Gastrocnemius medialis (tissue), 4 donors: Measurements from ENCODE around the gene KIDINS220. TPM values are rescaled to one million over a fixed set of nuclear protein-coding genes. Genes with fewer than 3 reads are reported as not detected.

ENCODE experiments used
- ATAC-seq, 2 donors: fragments of 150-250 bp; one replicate each; pipeline ENCODE4 v1.9.1; 2016
- DNase-seq, 2 donors: peaks; one replicate each; pipeline ENCODE4 v3.0.0-alpha.2; 2019
- H3K27ac ChIP-seq, 4 donors: fragments of 200-600 bp; sonication (generic); 1 replicate in 1 of 4; 2 replicates in 3 of 4; pipeline ENCODE4 v1.5.1; 2016 to 2018; ENCODE audit warnings: mild to moderate bottlenecking in 2 of 4, moderate library complexity in 1 of 4
- H3K27me3 ChIP-seq, 3 donors: fragments of 200-600 bp; sonication (generic) in 2 of 3; 1 replicate in 1 of 3; 2 replicates in 2 of 3; pipeline versions ENCODE4 v1.5.1 to v1.6.0; 2016 to 2019; ENCODE audit warnings: mild to moderate bottlenecking in 1 of 3, moderate library complexity in 1 of 3
- H3K36me3 ChIP-seq, 2 donors: fragments of 200-600 bp; sonication (generic) in 1 of 2; one replicate each; pipeline ENCODE4 v1.5.1; 2017 to 2018
- H3K4me1 ChIP-seq, 2 donors: fragments of 200-600 bp; sonication (generic) in 1 of 2; one replicate each; pipeline ENCODE4 v1.5.1; 2016 to 2017; ENCODE audit warnings: mild to moderate bottlenecking in 2 of 2
- H3K4me3 ChIP-seq, 4 donors: fragments of 200-600 bp; sonication (generic) in 3 of 4; 1 replicate in 1 of 4; 2 replicates in 3 of 4; pipeline ENCODE4 v1.5.1; 2016 to 2019; ENCODE audit warnings: mild to moderate bottlenecking in 2 of 4
- H3K9me3 ChIP-seq, 3 donors: fragments of 200-600 bp; sonication (generic) in 2 of 3; 1 replicate in 1 of 3; 2 replicates in 2 of 3; pipeline ENCODE4 v1.5.1; 2016 to 2019
- CTCF ChIP-seq, 5 experiments: fragments of 450-650 bp in 3 of 5; fragments of 200-600 bp in 2 of 5; sonication (generic) in 2 of 5; IDR thresholded peaks in 4 of 5; conservative IDR thresholded peaks in 1 of 5; 1 replicate in 4 of 5; 2 replicates in 1 of 5; pipeline ENCODE4 v1.5.1; 2016 to 2019; ENCODE audit warnings: antibody characterized with exemption in 5 of 5, mild to moderate bottlenecking in 3 of 5, moderate library complexity in 3 of 5
- POLR2A ChIP-seq, 2 donors: fragments of 450-650 bp; IDR thresholded peaks; one replicate each; pipeline ENCODE4 v1.6.1; 2017; ENCODE audit warnings: antibody characterized with exemption in 2 of 2, mild to moderate bottlenecking in 2 of 2, moderate library complexity in 2 of 2
- in situ Hi-C, 4 donors: fragments of 200-750 bp; cut with MboI; loops; one replicate each; pipeline versions ENCODE4 v1.15.0 to v1.8.0; 2017; ENCODE audit warnings: low sequenced_read_pairs in 4 of 4
- intact Hi-C: fragments of 100-400 bp; cut with DNase I; formaldehyde crosslinking; loops from one replicate; pipeline ENCODE4 v1.15.1; 2023; ENCODE audit warnings: low total_unique reads
- total RNA-seq, 4 donors: library from RNA; depleted of rRNA; stranded (reverse); fragments of >200 nt; gene quantifications; one replicate each; pipeline versions ENCODE4 v1.1.0 to v1.2.3, GENCODE V29; 2016

Gene KIDINS220
- total RNA-seq, 4 donors from 2014 or later, result 57.8 to 78.9 (median 59.1) TPM

- Histone ChIP-seq H3K4me1 (no peaks in the 10 kb centered on the region), H3K36me3 (no peaks in the 10 kb centered on the region), H3K4me3 (no peak overlapping the region), H3K9me3 (no peaks in the 10 kb centered on the region), H3K27ac (no peak overlapping the region), H3K27me3 (no peaks in the 10 kb centered on the region)
- no peak for DNase-seq
- in situ Hi-C loops, result no loop called here
- no peak for ATAC-seq
- TF ChIP-seq CTCF (IDR thresholded peaks at IDR 0.05 in 4 of 5, conservative IDR thresholded peaks at IDR 0.05 in 1 of 5), result no peak
- no peak for TF ChIP-seq POLR2A (IDR thresholded peaks at IDR 0.05)
- intact Hi-C loops, result no loop called here
These were observed 24.8 kb upstream of the KIDINS220 start for GRCh38 chr2:8862230-8862629.

GRCh38 chr2:8861797-8862196 lies 24.4 kb upstream of the KIDINS220 start:
- ATAC-seq (no peak), DNase-seq (no peak)
- intact Hi-C loops, result no loop called here
- no peak overlapping the region for H3K4me3 ChIP-seq
- H3K27ac ChIP-seq, result no peak overlapping the region
- in situ Hi-C loops, result no loop called here
- H3K27me3 ChIP-seq, result no peaks in the 10 kb centered on the region
- H3K4me1 ChIP-seq, result no peaks in the 10 kb centered on the region
- no peak for TF ChIP-seq POLR2A (IDR thresholded peaks at IDR 0.05)
- no peak for TF ChIP-seq CTCF (IDR thresholded peaks at IDR 0.05 in 4 of 5, conservative IDR thresholded peaks at IDR 0.05 in 1 of 5)
- no peaks in the 10 kb centered on the region for H3K36me3 ChIP-seq
- H3K9me3 ChIP-seq, result no peaks in the 10 kb centered on the region

- ATAC-seq (no peak), DNase-seq (no peak)
- H3K9me3 ChIP-seq, result no peaks in the 10 kb centered on the region
- TF ChIP-seq CTCF (IDR thresholded peaks at IDR 0.05 in 4 of 5, conservative IDR thresholded peaks at IDR 0.05 in 1 of 5) (no peak), POLR2A (IDR thresholded peaks at IDR 0.05) (no peak)
- no peaks in the 10 kb centered on the region for H3K27me3 ChIP-seq
- intact Hi-C loops (no loop called here), in situ Hi-C loops (no loop called here)
- H3K36me3 ChIP-seq, result no peaks in the 10 kb centered on the region
- H3K27ac ChIP-seq, result no peak overlapping the region
- no peak overlapping the region for H3K4me3 ChIP-seq
- H3K4me1 ChIP-seq, result no peaks in the 10 kb centered on the region
These were observed 22.8 kb upstream of the KIDINS220 start for GRCh38 chr2:8860239-8860638.

- DNase-seq (no peak), ATAC-seq (no peak)
- Histone ChIP-seq H3K27me3 (no peaks in the 10 kb centered on the region), H3K4me3 (no peak overlapping the region), H3K27ac (no peak overlapping the region), H3K9me3 (no peaks in the 10 kb centered on the region), H3K4me1 (no peaks in the 10 kb centered on the region), H3K36me3 (no peaks in the 10 kb centered on the region)
- intact Hi-C loops, result no loop called here
- in situ Hi-C loops, result no loop called here
- no peak for TF ChIP-seq CTCF (IDR thresholded peaks at IDR 0.05 in 4 of 5, conservative IDR thresholded peaks at IDR 0.05 in 1 of 5)
- TF ChIP-seq POLR2A (IDR thresholded peaks at IDR 0.05), result no peak
These were observed 21.5 kb upstream of the KIDINS220 start for GRCh38 chr2:8858910-8859309.

- Histone ChIP-seq H3K36me3 (no peaks in the 10 kb centered on the region), H3K4me3 (no peak overlapping the region), H3K4me1 (no peaks in the 10 kb centered on the region), H3K9me3 (no peaks in the 10 kb centered on the region), H3K27me3 (no peaks in the 10 kb centered on the region), H3K27ac (no peak overlapping the region)
- ATAC-seq, result no peak
- TF ChIP-seq CTCF (IDR thresholded peaks at IDR 0.05 in 4 of 5, conservative IDR thresholded peaks at IDR 0.05 in 1 of 5), result no peak
- TF ChIP-seq POLR2A (IDR thresholded peaks at IDR 0.05), result no peak
- in situ Hi-C loops (no loop called here), intact Hi-C loops (no loop called here)
- DNase-seq, result no peak
These were observed 20.9 kb upstream of the KIDINS220 start for GRCh38 chr2:8858264-8858663.
